Loucy (cell line): Measurements from ENCODE around the gene IL18BP.

Experiments
- EZH2phosphoT487 ChIP-seq: fragments of 200-600 bp; IDR thresholded peaks from 2 replicates; pipeline ENCODE4 v1.6.1; 2018; ENCODE audit warnings: antibody characterized with exemption, mild to moderate bottlenecking, moderate library complexity, borderline replicate concordance
- TF ChIP-seq, protein P1 (sequence below): fragments of 200-600 bp; sonication (generic); conservative IDR thresholded peaks from 2 replicates; pipeline ENCODE4 v1.5.1; 2014; ENCODE audit warnings: mild to moderate bottlenecking, antibody characterized with exemption, low read length

DNA sequence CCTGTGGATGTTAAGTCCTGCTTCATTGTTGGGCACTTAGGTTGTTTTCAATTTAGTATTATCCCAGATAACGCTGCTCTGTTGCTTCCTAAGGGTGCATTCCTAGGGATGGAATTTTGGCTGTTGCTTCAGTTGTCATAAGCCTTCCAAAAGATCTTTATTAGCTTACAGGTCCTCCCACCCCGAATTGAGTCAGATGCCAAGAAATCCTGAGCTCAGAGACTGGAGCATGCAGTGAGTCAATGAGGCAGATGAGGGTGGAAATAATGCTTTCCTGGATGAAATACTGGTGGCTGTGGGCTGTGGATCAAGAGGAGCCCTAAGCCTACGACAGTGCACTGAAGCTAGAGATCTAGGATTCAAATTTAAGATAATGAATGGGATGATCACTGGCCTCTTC, 10.7 kb upstream of the IL18BP start:
- TF ChIP-seq, protein P1, sequence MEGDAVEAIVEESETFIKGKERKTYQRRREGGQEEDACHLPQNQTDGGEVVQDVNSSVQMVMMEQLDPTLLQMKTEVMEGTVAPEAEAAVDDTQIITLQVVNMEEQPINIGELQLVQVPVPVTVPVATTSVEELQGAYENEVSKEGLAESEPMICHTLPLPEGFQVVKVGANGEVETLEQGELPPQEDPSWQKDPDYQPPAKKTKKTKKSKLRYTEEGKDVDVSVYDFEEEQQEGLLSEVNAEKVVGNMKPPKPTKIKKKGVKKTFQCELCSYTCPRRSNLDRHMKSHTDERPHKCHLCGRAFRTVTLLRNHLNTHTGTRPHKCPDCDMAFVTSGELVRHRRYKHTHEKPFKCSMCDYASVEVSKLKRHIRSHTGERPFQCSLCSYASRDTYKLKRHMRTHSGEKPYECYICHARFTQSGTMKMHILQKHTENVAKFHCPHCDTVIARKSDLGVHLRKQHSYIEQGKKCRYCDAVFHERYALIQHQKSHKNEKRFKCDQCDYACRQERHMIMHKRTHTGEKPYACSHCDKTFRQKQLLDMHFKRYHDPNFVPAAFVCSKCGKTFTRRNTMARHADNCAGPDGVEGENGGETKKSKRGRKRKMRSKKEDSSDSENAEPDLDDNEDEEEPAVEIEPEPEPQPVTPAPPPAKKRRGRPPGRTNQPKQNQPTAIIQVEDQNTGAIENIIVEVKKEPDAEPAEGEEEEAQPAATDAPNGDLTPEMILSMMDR, result no peak
- no peak for TF ChIP-seq EZH2phosphoT487
